IPS-NIHi11 (cell line): ENCODE measurements around the gene HAGHL.
A peak's percentile ranks its signal among the peaks of the same experiment; 100 is the strongest.

Source experiments
- DNase-seq: peaks from one replicate; pipeline ENCODE4 v3.0.0; 2012; ENCODE audit warnings: mixed read lengths, low spot score

Gene HAGHL

DNA sequence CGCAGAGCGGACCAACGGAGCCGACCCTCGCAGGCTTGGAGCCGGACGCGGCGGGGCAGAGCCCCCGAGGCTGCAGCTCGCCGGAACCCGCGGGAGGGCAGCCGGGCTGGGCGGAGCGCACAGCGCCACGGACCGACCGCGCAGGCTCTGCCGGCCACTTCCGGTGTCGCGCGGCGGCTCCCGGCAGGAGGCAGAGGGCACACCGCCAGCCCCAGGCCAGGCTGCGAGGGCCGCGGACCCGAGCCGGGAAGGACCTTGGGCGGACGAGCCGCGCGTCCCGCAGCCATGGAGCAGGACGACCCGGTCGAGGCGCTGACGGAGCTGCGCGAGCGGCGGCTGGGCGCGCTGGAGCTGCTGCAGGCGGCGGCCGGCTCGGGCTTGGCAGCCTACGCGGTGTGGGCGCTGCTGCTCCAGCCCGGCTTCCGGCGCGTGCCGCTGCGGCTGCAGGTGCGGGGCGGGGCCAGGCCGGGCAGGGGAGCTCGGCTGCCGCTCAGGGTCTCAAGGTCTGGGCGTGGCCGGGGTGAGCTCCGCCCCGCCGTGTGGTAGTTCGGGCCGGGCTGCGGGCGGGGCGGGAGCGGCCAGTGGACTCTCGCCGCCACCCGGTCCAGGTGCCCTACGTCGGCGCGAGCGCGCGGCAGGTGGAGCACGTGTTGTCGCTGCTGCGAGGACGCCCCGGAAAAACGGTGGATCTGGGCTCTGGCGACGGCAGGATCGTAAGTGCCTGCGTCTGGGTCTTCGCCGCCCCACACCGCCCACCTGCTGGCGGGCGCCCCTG lies 5.7 kb upstream of the HAGHL start, which contains the start of gene ANTKMT:
Gene ANTKMT, plus strand, starts transcription at position 157 of the 775 bp plus-strand sequence. Its CDS starts 129 bp downstream, at position 286.
- DNase-seq: peak; percentile 95

DNA sequence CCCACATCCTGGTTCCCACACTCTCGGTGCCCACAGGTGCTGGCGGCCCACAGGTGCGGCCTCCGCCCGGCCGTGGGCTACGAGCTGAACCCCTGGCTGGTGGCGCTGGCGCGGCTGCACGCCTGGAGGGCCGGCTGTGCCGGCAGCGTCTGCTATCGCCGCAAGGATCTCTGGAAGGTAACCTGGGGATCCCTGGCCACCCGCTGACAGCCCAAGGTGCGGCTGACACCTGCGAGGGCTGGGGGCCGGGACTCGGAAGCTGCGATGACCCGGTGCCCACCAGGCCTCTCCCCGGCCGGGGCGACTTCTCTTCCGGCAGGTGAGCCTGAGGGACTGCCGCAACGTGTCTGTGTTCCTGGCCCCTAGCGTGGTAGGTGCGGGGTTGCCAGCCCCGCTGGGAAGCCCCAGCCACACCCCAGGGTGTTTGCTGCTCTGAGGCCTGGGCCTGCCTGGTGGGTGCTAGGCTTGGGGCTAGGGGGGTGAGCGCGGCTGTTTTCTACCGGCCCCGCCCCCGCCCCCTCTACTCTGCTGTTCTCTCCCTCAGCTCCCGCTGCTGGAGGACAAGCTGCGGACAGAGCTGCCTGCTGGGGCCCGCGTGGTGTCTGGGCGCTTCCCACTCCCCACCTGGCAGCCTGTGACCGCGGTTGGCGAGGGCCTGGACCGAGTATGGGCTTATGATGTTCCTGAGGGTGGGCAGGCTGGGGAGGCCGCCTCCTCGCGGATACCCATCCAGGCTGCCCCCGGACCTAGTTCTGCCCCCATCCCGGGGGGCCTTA lies 5.0 kb upstream of the HAGHL start:
- DNase-seq: no peak

DNA sequence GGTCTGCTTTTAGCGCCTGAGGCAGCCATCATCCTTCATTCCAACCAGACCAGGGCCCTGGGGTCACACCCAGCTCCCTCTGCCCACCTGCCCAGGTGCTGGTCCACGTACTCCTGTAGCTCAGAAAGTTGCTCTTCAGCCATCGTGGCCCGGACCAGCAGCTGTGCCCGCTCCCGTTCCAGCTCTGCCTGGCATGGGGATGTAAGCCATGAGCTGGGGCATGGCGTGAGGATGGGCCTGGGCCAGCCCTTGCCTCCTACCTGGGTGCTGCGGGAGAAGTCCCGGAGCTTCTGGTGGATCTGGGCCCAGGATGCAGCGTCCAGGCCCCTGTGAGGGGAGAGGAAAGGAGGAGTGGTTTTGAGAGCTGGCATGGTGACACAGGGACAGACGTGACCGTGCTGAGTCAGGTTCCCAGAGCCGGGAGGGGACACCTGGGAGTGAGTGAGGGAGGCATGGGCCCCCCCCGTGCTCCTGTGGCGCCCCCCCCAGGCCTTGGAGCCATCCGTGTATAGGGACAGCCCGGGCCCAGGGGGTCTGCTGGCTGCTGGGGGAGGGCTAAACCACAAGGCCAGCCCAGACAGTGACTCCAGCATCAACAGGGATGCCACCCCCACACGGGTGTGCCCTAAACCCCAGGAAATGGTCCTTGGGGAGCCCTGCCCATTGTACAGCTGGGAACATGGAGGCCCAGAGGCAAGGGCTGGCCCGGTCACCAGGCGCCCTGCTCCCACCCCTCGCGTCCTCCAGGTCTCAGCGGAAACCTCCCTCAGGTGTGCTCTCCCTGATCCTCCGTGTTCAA lies 3.9 kb upstream of the HAGHL start:
- DNase-seq: no peak

DNA sequence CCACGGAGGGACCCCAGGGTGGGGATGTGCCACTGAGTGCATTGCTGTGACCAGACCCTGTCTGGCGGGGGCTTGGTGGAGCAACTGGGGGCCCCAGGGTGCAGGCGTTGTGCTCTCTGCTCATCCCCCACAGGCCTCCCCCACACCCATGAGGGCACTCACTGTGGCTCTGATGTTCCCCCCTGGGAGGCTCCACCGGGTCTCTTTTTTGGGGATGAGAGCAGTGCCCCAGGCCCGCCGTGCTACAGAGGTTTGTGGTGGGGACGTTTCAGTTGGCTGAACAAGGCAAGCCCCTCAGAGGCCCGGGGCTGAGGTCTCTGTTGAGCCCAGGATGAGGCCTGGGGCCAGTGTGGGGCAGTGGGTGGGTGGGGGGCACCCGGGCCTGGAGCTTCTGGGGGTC lies 3.2 kb upstream of the HAGHL start:
- DNase-seq: no peak

DNA sequence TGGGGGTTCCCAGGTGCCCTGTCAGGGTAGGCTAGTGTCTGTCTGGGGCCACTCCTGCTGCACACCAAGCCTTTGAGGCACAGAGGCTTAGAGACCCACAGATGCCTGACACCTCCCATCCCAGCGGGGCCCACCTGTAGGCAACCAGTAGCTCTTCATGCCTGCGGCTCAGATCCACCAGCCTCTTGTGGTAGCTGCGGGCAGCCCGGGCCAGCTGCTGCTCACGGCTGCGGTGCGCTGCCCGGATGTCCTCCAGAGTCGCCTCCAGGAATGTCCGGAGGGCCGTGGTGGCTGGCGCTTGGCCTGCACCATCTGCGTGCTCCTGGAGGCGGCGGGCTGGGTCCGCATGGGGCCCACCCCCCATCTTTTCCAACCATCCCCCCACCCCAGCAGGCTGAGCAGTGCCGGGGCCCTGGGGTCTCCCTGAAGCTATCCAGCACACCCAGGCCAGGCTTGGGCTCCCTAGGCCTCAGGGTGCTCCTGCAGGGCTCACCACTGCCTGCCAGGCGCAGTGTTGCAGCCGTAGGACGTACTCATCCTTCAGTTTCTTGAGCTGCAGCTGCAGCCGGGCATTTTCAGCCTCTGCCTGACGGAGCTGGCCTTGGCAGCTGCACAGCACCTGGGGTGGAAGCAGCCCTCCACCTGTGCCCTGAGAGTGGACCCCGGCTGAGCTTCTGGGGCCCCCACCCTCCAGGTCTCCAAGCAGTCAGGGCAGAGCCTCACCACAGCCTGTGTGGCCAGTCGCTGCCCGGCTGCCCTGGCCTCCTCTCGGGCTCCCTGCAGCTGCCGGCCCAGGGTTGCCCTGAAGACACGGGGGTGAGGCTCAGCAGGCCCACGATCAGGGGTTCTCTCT lies 2.5 kb upstream of the HAGHL start:
- DNase-seq: no peak

DNA sequence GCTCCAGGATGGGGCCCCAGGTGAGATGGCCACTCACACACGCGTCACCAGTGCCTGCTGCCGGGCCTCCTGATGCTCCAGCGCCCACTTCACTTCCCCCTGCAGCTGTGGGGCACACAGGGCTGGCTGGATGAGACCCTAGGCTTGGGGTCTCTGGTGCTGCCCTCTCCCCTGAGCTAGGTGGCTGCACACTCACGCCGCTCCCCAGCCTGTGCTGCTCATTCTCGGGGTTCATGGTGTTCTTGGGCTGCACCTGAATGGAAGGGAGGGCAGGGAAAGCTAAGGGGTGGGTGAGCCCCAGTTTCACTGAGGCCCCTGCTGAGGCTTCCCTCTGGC lies 1.9 kb upstream of the HAGHL start:
- DNase-seq: no peak

DNA sequence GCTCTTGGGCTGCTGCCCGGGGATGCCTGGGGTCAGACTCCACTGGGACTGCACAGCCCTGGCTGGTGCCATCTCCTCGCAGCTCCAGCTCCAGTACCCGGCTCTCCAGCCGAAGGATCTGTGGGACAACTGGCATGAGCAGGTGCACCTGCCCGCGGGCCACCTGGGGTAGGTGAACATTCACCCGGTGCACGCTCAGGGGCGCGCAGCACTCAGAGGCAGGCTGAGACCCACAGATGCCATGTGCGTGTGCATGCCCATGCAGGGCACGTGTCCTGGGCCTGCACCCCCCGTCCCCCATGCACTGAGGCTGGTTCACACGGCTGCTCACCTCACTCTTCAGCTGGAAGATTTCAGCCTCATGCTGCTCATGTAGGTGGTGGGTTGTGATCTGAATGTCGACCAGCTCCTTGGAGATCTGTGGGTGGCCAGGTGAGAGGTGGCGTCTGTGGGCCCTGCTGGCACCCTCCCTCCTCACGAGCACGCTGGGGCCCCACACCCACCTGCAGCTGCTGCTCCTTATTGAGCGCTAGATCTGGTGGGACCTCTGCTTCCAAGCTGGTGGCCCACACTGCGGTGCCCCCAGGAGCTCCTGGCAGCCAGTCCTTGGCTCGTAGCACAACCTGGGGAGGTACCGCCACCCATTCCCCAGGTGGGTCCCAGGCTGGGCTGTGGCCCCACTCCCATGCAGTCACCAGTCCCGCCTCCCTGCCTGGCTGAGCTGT lies 1.3 kb upstream of the HAGHL start:
- DNase-seq: no peak

DNA sequence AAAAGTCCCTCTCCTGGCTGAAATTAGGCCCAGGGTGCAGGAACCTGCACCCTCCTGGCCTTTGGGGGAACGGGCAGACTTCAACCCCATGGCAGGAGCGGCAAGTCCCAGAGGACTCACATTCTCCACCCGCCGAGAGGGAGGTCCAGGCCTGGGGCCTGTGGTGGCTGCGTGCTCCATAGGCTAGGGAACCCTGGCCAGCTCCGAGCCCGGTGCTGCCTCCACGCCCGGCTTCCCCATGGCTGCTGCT lies 793 bp upstream of the HAGHL start:
- DNase-seq: no peak

DNA sequence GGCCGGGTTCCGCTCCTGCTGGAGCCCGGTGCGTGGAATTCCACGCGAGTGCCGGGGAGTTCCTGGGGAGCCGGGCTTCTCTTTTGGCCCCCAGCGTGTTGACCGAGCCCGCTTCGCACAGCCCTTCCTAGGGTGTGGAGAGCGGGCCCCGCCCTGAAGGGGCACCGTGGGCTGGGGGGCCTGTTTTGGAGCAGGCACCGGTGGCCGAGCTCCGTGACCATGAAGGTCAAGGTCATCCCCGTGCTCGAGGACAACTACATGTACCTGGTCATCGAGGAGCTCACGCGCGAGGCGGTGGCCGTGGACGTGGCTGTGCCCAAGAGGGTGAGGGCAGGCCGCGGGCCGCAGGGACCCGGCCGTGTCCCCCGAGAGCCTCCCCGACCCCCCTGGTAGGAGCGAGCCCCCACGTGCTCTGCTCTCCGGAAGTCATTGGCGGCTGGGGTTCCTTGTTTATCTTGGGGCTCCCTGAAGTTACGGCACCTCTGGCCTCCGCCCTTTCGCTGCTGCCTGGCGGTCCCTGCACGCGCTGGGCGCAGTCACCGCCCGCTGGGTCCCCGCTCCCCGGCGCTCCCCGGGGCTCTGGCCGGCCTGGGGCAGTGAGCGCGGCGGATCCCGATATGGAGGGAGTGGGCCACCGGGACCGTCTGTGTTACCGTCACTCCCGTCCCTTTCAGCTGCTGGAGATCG lies 528 bp downstream of the HAGHL start:
- DNase-seq: no peak

DNA sequence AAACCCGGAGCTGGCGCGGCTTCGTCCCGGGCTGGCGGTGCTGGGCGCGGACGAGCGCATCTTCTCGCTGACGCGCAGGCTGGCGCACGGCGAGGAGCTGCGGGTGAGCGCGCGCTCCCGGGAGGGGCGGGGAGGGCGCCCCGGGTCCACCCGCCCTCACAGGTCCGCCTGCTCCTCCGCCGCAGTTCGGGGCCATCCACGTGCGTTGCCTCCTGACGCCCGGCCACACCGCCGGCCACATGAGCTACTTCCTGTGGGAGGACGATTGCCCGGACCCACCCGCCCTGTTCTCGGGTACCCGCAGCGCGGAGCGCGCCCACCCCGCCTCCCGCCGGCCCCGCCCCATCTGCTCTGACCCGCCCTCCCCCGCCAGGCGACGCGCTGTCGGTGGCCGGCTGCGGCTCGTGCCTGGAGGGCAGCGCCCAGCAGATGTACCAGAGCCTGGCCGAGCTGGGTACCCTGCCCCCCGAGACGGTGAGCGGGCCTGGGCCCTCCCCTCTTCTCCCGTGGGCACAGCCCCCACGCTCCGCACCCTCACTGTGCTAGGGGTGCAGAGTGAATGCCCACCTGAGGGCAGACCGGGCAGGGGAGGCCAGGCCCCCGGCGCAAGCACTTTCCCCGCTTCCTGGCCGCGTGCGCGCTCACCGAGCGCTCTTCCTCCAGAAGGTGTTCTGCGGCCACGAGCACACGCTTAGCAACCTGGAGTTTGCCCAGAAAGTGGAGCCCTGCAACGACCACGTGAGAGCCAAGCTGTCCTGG lies 1.4 kb downstream of the HAGHL start:
- DNase-seq: peak; percentile 84

DNA sequence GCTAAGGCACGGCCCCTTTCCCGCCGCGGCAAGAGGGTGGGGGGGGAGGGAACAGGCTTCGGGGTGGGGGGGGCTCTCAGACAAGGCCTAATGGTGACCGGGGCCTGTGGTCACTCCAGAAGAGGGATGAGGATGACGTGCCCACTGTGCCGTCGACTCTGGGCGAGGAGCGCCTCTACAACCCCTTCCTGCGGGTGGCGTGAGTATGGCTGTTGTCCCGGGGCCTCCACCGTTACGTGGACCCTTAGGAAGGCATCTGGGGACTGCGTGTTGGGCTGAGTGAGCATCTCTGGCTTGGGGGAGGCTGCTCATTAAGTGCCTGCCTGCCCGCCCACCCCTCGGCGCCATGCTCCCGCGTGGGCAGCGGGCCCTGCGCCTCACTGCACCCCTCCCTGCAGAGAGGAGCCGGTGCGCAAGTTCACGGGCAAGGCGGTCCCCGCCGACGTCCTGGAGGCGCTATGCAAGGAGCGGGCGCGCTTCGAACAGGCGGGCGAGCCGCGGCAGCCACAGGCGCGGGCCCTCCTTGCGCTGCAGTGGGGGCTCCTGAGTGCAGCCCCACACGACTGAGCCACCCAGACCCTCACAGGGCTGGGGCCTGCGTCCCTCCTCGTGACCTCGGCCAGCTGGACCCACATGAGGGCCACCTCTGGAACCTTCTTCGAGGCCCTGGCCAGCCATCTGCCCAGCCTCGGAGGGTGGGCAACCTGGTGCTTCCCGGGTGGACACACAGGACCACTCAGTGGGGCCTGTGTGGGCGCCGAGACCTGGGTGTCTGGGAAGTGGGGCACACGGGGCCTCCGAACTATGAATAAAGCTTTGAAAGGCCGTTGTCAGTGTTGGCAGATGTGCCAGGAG lies 2.2 kb downstream of the HAGHL start:
- no peak for DNase-seq

DNA sequence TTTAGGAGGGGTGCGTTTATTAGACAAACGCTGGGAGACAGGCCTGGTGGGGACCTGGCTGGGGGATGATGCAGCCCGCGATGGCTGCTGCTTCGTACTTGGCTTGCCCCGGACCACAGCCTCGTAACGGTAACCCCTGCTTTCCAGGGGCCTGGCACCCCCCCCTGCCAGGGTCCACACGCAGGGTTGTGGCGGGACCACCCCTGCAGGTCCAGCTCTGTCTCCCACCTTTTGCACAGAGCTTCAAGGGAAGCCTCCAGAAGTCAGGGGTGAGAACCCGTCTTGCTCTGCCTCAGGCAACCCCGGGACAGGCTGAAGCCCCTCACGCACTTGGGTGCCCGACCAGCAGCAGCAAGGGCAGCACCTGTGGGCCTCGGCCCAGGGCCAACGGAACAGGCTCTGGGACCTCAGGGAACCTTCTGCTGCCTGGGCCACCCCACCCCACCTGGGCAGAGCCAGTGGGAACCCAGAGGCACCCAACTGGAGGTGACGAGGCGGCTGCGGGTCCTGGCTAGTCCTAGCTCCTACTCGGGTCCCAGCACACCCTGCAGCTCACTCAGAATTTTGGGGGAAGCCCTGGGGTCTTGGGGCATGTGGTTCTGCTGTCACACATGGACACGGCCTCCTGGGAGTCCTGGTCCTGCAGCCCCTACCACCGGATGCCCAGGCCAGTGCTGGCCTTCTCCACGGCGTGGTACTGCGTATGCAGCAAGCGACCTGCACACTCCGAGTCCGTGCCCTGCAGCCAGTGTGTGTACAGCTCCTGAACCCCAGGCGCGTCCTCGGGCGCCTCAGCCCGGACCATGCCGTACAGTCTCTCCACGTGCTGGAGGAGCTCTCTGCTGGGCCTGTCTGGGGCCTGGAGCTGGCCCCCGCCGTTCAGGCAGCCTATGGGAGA lies 3.1 kb downstream of the HAGHL start:
- DNase-seq: no peak

DNA sequence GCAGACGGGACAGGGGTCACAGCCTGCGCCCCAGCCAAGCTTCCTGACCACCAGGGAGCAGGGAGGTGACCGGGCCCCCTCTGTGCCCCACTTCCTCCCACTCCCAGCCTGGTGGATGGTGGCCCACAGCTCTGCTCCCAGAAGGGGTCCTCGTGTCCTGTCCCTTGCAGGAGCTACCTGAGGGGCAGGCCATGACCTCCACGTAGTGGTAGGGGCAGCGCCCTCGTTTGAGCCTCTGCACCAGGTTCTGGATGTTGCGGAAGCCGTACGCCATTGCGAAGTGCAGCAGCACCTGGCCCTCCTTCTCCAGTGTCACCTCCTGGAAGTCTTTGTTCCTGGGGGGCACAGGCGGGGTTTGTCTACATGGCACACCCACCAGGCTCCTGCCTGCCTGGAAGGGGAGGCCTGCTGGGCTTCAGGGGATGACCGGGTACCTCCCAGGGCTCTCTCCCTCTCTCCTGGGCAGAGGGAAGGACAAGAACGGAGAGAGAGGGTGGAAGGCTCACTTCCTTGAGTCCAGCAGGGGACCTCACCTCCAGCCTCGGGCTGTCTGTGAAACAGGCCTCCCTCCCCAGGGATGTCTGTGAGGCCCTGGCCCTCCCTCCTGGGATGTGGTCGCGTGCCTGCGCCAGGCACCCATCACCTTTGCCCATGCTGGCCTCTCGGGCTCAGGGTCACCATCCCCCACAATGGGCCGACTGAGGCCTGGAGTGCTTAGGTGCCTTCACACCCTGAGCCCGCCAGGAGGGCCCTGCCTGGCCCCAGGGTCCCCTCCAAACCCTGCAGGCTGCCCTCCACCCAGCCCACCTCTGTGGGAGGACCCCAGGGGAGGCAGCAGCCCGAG lies 4.0 kb downstream of the HAGHL start:
- DNase-seq: no peak

DNA sequence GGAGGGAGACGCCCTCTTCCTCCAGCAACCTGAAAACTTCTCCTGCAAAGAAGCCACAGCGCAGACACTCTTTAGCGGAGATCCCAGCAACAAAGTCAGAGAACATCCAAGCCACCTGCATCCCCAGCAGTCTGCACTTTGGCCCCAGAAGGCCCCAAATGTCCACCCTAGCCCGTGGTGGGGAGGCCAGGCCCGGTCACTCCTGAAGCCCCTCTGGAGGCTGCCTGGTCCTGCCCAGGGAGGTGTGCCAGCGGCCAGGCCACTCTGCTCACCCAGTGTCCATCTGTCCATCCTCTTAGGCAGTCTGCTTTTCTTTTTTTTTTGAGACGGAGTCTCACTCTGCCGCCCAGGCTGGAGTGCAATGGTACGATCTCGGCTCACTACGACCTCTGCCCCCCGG lies 5.4 kb downstream of the HAGHL start:
- DNase-seq: no peak

DNA sequence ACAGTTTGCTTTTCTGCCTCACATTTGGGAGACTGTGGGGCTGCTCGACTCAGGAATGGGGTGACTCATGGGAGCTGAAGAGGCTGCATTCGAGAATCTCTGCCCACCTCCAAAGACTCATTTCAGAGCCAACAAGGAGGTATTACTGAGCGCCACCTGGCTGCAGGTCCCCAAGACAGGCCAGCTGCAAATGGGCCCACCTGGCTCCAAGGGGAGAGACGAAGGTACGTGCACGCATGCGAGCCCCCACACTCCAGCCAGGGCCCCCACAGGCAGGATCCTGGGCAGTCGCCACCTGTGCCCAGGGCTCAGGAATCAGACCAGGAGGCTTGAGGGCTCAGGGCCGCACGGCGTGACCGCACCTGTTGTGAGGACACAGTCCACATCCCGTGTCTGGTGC lies 6.0 kb downstream of the HAGHL start:
- DNase-seq: no peak

DNA sequence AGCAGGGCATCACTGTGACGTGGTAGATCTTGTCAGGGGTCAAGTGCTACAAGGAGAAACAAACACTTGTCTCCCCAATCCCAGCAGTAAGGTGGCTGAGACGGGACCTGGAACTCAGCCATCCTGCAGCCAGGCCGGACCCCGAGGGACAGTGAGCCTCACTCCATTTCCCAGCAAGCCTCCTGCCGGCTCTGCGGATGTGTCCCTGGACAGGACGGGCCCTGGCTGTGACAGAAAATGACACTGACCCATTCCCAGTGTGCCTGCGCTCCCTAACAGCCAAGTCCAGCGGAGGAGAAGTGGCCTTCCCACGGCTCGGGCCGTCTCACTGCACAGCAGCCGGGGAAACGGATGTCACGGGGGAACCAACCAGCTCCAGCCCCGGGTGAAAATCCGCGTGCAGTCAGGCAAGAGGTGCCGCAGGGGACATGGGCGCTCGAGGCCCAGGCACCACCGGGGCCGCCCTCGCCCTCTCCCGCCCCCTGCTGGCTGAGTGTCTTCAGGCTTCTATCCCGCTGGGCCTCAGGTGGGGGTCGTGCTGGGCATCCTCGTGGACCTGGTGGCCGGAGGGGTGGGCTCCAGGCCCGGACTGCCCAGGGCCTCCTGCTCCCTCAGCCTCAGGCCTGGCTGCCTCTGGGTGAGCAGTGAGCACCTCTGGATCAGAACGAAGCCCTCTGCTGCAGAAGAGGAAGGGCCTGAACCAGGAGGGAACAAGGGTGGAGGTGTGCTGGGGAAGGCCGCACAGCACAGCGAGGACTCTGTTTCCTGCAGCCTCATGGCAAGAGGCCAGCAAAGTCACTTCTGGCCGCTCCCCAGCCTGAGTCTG lies 6.7 kb downstream of the HAGHL start:
- DNase-seq: peak; percentile 85
